ENCODE data around the gene MCRS1. TPM values are rescaled to one million over a fixed set of nuclear protein-coding genes. Genes with fewer than 3 reads are reported as not detected.

MCRS1 gene, protein sequence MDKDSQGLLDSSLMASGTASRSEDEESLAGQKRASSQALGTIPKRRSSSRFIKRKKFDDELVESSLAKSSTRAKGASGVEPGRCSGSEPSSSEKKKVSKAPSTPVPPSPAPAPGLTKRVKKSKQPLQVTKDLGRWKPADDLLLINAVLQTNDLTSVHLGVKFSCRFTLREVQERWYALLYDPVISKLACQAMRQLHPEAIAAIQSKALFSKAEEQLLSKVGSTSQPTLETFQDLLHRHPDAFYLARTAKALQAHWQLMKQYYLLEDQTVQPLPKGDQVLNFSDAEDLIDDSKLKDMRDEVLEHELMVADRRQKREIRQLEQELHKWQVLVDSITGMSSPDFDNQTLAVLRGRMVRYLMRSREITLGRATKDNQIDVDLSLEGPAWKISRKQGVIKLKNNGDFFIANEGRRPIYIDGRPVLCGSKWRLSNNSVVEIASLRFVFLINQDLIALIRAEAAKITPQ
- 61.5 to 65.6 TPM (median 63.8 TPM) in 5 replicates for total RNA-seq (2022; extraction: Qiagen RNA extraction)

GRCh38 chr12:49567611-49568441 is at the start of gene MCRS1:
Gene MCRS1 (minus strand): TSS chr12:49568142. CDS start chr12:49566731, 1,411 bp downstream.

GRCh38 chr12:49605539-49605938 is 37.6 kb upstream of the MCRS1 start, which contains the start of gene FAM186B:
Gene FAM186B (minus strand): TSS chr12:49605639. CDS start chr12:49605477, 162 bp downstream.

GRCh38 chr12:49538510-49539403 is 29.2 kb downstream of the MCRS1 start, which contains the start of gene KCNH3:
Gene KCNH3 (plus strand): TSS chr12:49539030. CDS start chr12:49539417, 387 bp downstream.

Other genes starting within 250 kb of the MCRS1 start
- gene TROAP, start 244.9 kb downstream of the MCRS1 start, total RNA-seq (2022; extraction: Qiagen RNA extraction) = 74.4 to 87.6 TPM (median 83.8 TPM) in 5 replicates
- 4.8 to 7.6 TPM (median 6.3 TPM) in 5 replicates for gene C1QL4, start 231.0 kb downstream of the MCRS1 start, total RNA-seq (2022; extraction: Qiagen RNA extraction)
- 19.5 to 22.7 TPM (median 20.2 TPM) in 5 replicates for gene DNAJC22, start 221.3 kb downstream of the MCRS1 start, total RNA-seq (2022; extraction: Qiagen RNA extraction)
- gene SPATS2, start 200.7 kb downstream of the MCRS1 start, total RNA-seq (2022; extraction: Qiagen RNA extraction) = 26.1 to 38.4 TPM (median 31.5 TPM) in 5 replicates
- gene KCNH3, start 29.1 kb downstream of the MCRS1 start, total RNA-seq (2022; extraction: Qiagen RNA extraction) = 1.7 to 3.3 TPM (median 2.1 TPM) in 5 replicates
- gene FAM186B, start 37.5 kb upstream of the MCRS1 start, total RNA-seq (2022; extraction: Qiagen RNA extraction) = 0.05 to 0.16 TPM (median 0.13 TPM) in 5 replicates
- 4.7 to 7.0 TPM (median 5.8 TPM) in 5 replicates for gene PRPF40B, start 55.4 kb upstream of the MCRS1 start, total RNA-seq (2022; extraction: Qiagen RNA extraction)
- 1.1 to 2.5 TPM (median 2.0 TPM) in 5 replicates for gene FMNL3, start 139.3 kb upstream of the MCRS1 start, total RNA-seq (2022; extraction: Qiagen RNA extraction)
- gene TMBIM6, start 173.4 kb upstream of the MCRS1 start, total RNA-seq (2022; extraction: Qiagen RNA extraction) = 471 to 512 TPM (median 502 TPM) in 5 replicates